Uterus (tissue), 4 donors: ENCODE results near the gene CACNB2. TPM values are rescaled to one million over a fixed set of nuclear protein-coding genes. Genes with fewer than 3 reads are reported as not detected.

Experiments
- DNase-seq, 2 donors: peaks; one replicate each; pipeline ENCODE4 v3.0.0-alpha.2; 2019 to 2020
- H3K27ac ChIP-seq, 2 donors: fragments of 200-600 bp; sonication (generic); 1 replicate in 1 of 2; 2 replicates in 1 of 2; pipeline ENCODE4 v1.5.1; 2016 to 2018
- H3K27me3 ChIP-seq, 2 donors: fragments of 200-600 bp; sonication (generic); one replicate each; pipeline ENCODE4 v1.5.1; 2018 to 2019; ENCODE audit warnings: control low read depth in 1 of 2
- H3K36me3 ChIP-seq, 2 donors: fragments of 200-600 bp; sonication (generic); one replicate each; pipeline ENCODE4 v1.5.1; 2019; ENCODE audit warnings: control low read depth in 1 of 2
- H3K4me1 ChIP-seq, 2 donors: fragments of 200-600 bp; sonication (generic); one replicate each; pipeline ENCODE4 v1.5.1; 2018 to 2019; ENCODE audit warnings: control low read depth in 1 of 2
- H3K4me3 ChIP-seq, 2 donors: fragments of 200-600 bp; sonication (generic); 1 replicate in 1 of 2; 2 replicates in 1 of 2; pipeline ENCODE4 v1.5.1; 2018 to 2019; ENCODE audit warnings: mild to moderate bottlenecking in 1 of 2
- H3K9me3 ChIP-seq, 2 donors: fragments of 200-600 bp; sonication (generic); one replicate each; pipeline ENCODE4 v1.5.1; 2019; ENCODE audit warnings: control low read depth in 1 of 2
- CTCF ChIP-seq, 4 experiments: fragments of 200-600 bp in 2 of 4; fragments of 450-650 bp in 2 of 4; sonication (generic) in 2 of 4; IDR thresholded peaks; one replicate each; pipeline ENCODE4 v1.5.1; 2016 to 2019; ENCODE audit warnings: antibody characterized with exemption in 4 of 4, mild to moderate bottlenecking in 2 of 4, moderate library complexity in 1 of 4
- POLR2A ChIP-seq, 2 donors: fragments of 450-650 bp; IDR thresholded peaks; one replicate each; pipeline ENCODE4 v1.6.1; 2016; ENCODE audit warnings: antibody characterized with exemption in 2 of 2, mild to moderate bottlenecking in 1 of 2, moderate library complexity in 1 of 2
- intact Hi-C: fragments of 100-400 bp; cut with DNase I; formaldehyde crosslinking; loops from one replicate; pipeline ENCODE4 v1.15.1; 2023; ENCODE audit warnings: low total_unique reads
- total RNA-seq, 4 donors: library from RNA; depleted of rRNA in 3 of 4; stranded (reverse); fragments of >200 nt in 3 of 4; gene quantifications; one replicate each; pipeline versions ENCODE4 v1.1.0 to v1.2.4, GENCODE V29; 2014 to 2023
- donor health status: DM: yes; HTN: yes; CAD: no.

CACNB2 gene
- total RNA-seq, 4 donors from 2014 or later = 19.4 to 33.0 (median 27.0) TPM

GRCh38 chr10:18254692-18255091 lies 114.5 kb downstream of the CACNB2 start:
- no peaks in the 10 kb centered on the region for H3K4me1 ChIP-seq
- intact Hi-C loops = no loop called here
- no peaks in the 10 kb centered on the region for H3K36me3 ChIP-seq

GRCh38 chr10:18260310-18260922 lies 120.2 kb downstream of the CACNB2 start:
- no peak for DNase-seq
- Histone ChIP-seq H3K27me3 (no peaks in the 10 kb centered on the region), H3K36me3 (no peaks in the 10 kb centered on the region), H3K4me1 (no peaks in the 10 kb centered on the region), H3K4me3 (no peak overlapping the region), H3K27ac (no peak overlapping the region), H3K9me3 (no peaks in the 10 kb centered on the region)
- intact Hi-C loops = no loop called here
- TF ChIP-seq POLR2A (IDR thresholded peaks at IDR 0.05) (no peak), CTCF (IDR thresholded peaks at IDR 0.05) (no peak)

More at GRCh38 chr10:18254692-18255091, 114.5 kb downstream of the CACNB2 start:
- no peak for DNase-seq
- Histone ChIP-seq H3K27me3 (no peaks in the 10 kb centered on the region), H3K4me3 (no peak overlapping the region), H3K9me3 (no peaks in the 10 kb centered on the region), H3K27ac (no peak overlapping the region)
- TF ChIP-seq CTCF (IDR thresholded peaks at IDR 0.05) = no peak
- TF ChIP-seq POLR2A (IDR thresholded peaks at IDR 0.05) = no peak

- no peaks in the 10 kb centered on the region for H3K36me3 ChIP-seq
- no peaks in the 10 kb centered on the region for H3K27me3 ChIP-seq
- no peak for DNase-seq
- intact Hi-C loops = no loop called here
- no peak overlapping the region for H3K27ac ChIP-seq
- no peak overlapping the region for H3K4me3 ChIP-seq
- no peaks in the 10 kb centered on the region for H3K4me1 ChIP-seq
- TF ChIP-seq CTCF (IDR thresholded peaks at IDR 0.05) = no peak
- H3K9me3 ChIP-seq = no peaks in the 10 kb centered on the region
Observed at GRCh38 chr10:18261063-18261610, 120.9 kb downstream of the CACNB2 start.

GRCh38 chr10:18261768-18262231 lies 121.6 kb downstream of the CACNB2 start:
- TF ChIP-seq POLR2A (IDR thresholded peaks at IDR 0.05) (no peak), CTCF (IDR thresholded peaks at IDR 0.05) (no peak)
- H3K36me3 ChIP-seq = no peaks in the 10 kb centered on the region
- no peaks in the 10 kb centered on the region for H3K9me3 ChIP-seq
- DNase-seq = no peak
- intact Hi-C loops = no loop called here
- no peaks in the 10 kb centered on the region for H3K4me1 ChIP-seq
- H3K27me3 ChIP-seq = no peaks in the 10 kb centered on the region
- no peak overlapping the region for H3K27ac ChIP-seq
- H3K4me3 ChIP-seq = no peak overlapping the region

GRCh38 chr10:18264466-18265050 lies 124.3 kb downstream of the CACNB2 start:
- Histone ChIP-seq H3K27me3 (no peaks in the 10 kb centered on the region), H3K4me3 (no peak overlapping the region), H3K36me3 (no peaks in the 10 kb centered on the region), H3K4me1 (no peaks in the 10 kb centered on the region), H3K9me3 (no peaks in the 10 kb centered on the region), H3K27ac (no peak overlapping the region)
- no peak for DNase-seq
- TF ChIP-seq POLR2A (IDR thresholded peaks at IDR 0.05) = no peak
- no peak for TF ChIP-seq CTCF (IDR thresholded peaks at IDR 0.05)
- intact Hi-C loops = no loop called here
